Measurements from ENCODE around the gene GLRA1.

- TF ChIP-seq POLR2A (IDR thresholded peaks at IDR 0.05; ENCODE audit: low read depth, low read length) (no peak), CTCF (conservative IDR thresholded peaks at IDR 0.05; ENCODE audit: low read depth, low read length) (no peak), SMC3 (IDR thresholded peaks at IDR 0.05; ENCODE audit: low read depth, low read length) (no peak), RFX5 (IDR thresholded peaks at IDR 0.05; ENCODE audit: low read depth, low read length) (no peak), CHD1 (IDR thresholded peaks at IDR 0.05; ENCODE audit: low read depth, low read length) (no peak), USF2 (IDR thresholded peaks at IDR 0.05; ENCODE audit: low read depth, low read length) (no peak), CEBPB (IDR thresholded peaks at IDR 0.05; ENCODE audit: low read depth, low read length) (no peak)
Measured at GRCh38 chr5:151956725-151957124, 32.1 kb upstream of the GLRA1 start.
